ENCODE results near the gene POMP.
"Not testable (repeated sequence)": the region's sequence is repeated elsewhere in the genome, so short reads cannot be mapped to it uniquely, and the experiment has no call there.

POMP gene

GRCh38 chr13:28638756-28639155 is 20.2 kb upstream of the POMP start:
- DNase-seq: no peak

GRCh38 chr13:28640861-28641599 is 17.9 kb upstream of the POMP start:
- DNase-seq: no peak

GRCh38 chr13:28641600-28641926 is 17.4 kb upstream of the POMP start:
- DNase-seq: no peak

GRCh38 chr13:28650284-28650683 is 8.6 kb upstream of the POMP start:
- DNase-seq: no peak

GRCh38 chr13:28651810-28652401 is 7.0 kb upstream of the POMP start:
- no peak for DNase-seq

GRCh38 chr13:28653111-28653510 is 5.8 kb upstream of the POMP start:
- no peak for DNase-seq

- no peak for DNase-seq
Observed at GRCh38 chr13:28654276-28654675, 4.7 kb upstream of the POMP start.

- DNase-seq: no peak
Observed at GRCh38 chr13:28655561-28655960, 3.4 kb upstream of the POMP start.

- DNase-seq: no peak
Observed at GRCh38 chr13:28657784-28658538, 969 bp upstream of the POMP start.

- DNase-seq: no peak
Observed at GRCh38 chr13:28658539-28658795, 463 bp upstream of the POMP start.

- DNase-seq: no peak
Observed at GRCh38 chr13:28659621-28659970, 666 bp downstream of the POMP start.

GRCh38 chr13:28666897-28667488 is 8.1 kb downstream of the POMP start:
- DNase-seq: no peak

- no peak for DNase-seq
Observed at GRCh38 chr13:28671126-28671792, 12.3 kb downstream of the POMP start.

GRCh38 chr13:28678809-28679208 is 19.9 kb downstream of the POMP start:
- no peak for DNase-seq

GRCh38 chr13:28679628-28680027 is 20.7 kb downstream of the POMP start:
- DNase-seq: no peak

- no peak for DNase-seq
Observed at GRCh38 chr13:28680541-28680940, 21.6 kb downstream of the POMP start.

GRCh38 chr13:28683169-28683568 is 24.2 kb downstream of the POMP start:
- DNase-seq: not testable (repeated sequence)

- DNase-seq: no peak
Observed at GRCh38 chr13:28684257-28684656, 25.3 kb downstream of the POMP start.

GRCh38 chr13:28685114-28685513 is 26.2 kb downstream of the POMP start:
- no peak for DNase-seq

- no peak for DNase-seq
Observed at GRCh38 chr13:28685892-28686291, 27.0 kb downstream of the POMP start.

GRCh38 chr13:28693605-28694491 is 34.9 kb downstream of the POMP start:
- DNase-seq: not testable (repeated sequence)

GRCh38 chr13:28697441-28697840 is 38.5 kb downstream of the POMP start:
- DNase-seq: no peak

GRCh38 chr13:28699246-28699645 is 40.3 kb downstream of the POMP start:
- DNase-seq: no peak
